Natural killer cell (primary cell): ENCODE measurements around the gene MMP24OS. TPM values are rescaled to one million over a fixed set of nuclear protein-coding genes. Genes with fewer than 3 reads are reported as not detected.

Experiments used
- ATAC-seq, 3 donors: fragments of 150-1000 bp in 2 of 3; fragments of 200-7000 bp in 1 of 3; cut with Tn5 transposase; 1 replicate in 1 of 3; 2 replicates in 2 of 3; pipeline ENCODE4 v1.10.0; 2021; ENCODE audit warnings: mild to moderate bottlenecking in 2 of 3, moderate library complexity in 2 of 3
- DNase-seq, 2 donors: peaks; one replicate each; pipeline versions ENCODE4 v3.0.0 to v3.0.0-alpha.2; 2013 to 2021; ENCODE audit warnings: mixed read lengths in 1 of 2
- H3K27ac ChIP-seq: one replicate; pipeline ENCODE4 v1.5.1; 2013; ENCODE audit warnings: mild to moderate bottlenecking, low read length
- H3K27me3 ChIP-seq: one replicate; pipeline ENCODE4 v1.6.1; 2013; ENCODE audit warnings: low read length; ENCODE audit not compliant: control insufficient read depth, insufficient read depth
- H3K36me3 ChIP-seq: one replicate; pipeline ENCODE4 v1.6.1; 2013; ENCODE audit warnings: low read length; ENCODE audit not compliant: control insufficient read depth, insufficient read depth
- H3K4me1 ChIP-seq: one replicate; pipeline ENCODE4 v1.6.1; 2013; ENCODE audit warnings: low read length; ENCODE audit not compliant: control insufficient read depth, insufficient read depth
- H3K4me3 ChIP-seq: one replicate; pipeline ENCODE4 v1.5.1; 2013; ENCODE audit warnings: low read length
- H3K9me3 ChIP-seq: one replicate; pipeline ENCODE4 v1.6.1; 2013; ENCODE audit warnings: low read length; ENCODE audit not compliant: control insufficient read depth, insufficient read depth
- H3K27ac Mint-ChIP-seq, 2 donors: one replicate each; pipeline ENCODE4 v1.8.0; 2022; ENCODE audit warnings: mild to moderate bottlenecking in 2 of 2, mixed read lengths in 2 of 2, moderate library complexity in 1 of 2
- H3K27me3 Mint-ChIP-seq, 2 donors: one replicate each; pipeline ENCODE4 v1.8.0; 2022; ENCODE audit warnings: low read depth in 2 of 2, mixed read lengths in 2 of 2
- H3K36me3 Mint-ChIP-seq: one replicate; pipeline ENCODE4 v1.8.0; 2022; ENCODE audit warnings: mixed read lengths
- H3K4me1 Mint-ChIP-seq, 2 donors: one replicate each; pipeline ENCODE4 v1.8.0; 2022; ENCODE audit warnings: mixed read lengths in 2 of 2
- H3K4me3 Mint-ChIP-seq: one replicate; pipeline ENCODE4 v1.8.0; 2022; ENCODE audit warnings: mild to moderate bottlenecking, moderate library complexity, mixed read lengths
- H3K9me3 Mint-ChIP-seq, 2 donors: one replicate each; pipeline ENCODE4 v1.8.0; 2022; ENCODE audit warnings: mixed read lengths in 2 of 2
- CTCF ChIP-seq: fragments of 200-600 bp; IDR thresholded peaks from one replicate; pipeline ENCODE4 v1.8.0; 2022; ENCODE audit warnings: antibody characterized with exemption
- WGBS: methylation state at CpG from one replicate; pipeline ENCODE4 v1.1.7; 2013; ENCODE audit warnings: missing lambda C conversion rate; ENCODE audit not compliant: insufficient coverage; 5-methylcytosine and 5-hydroxymethylcytosine counted together
- intact Hi-C: fragments of 100-400 bp; cut with micrococcal nuclease; formaldehyde crosslinking; loops from one replicate; pipeline ENCODE4 v1.14.2; 2022
- total RNA-seq, 4 donors: library from RNA; stranded (reverse); fragments of 120-200 nt in 1 of 4; gene quantifications; one replicate each; pipeline versions ENCODE4 v1.2.3 to v1.2.4, GENCODE V29; 2013 to 2022

MMP24OS gene
- total RNA-seq: 10 to 100 TPM; 76.5 to 92.7 (median 86.6) TPM
- 45.5 TPM for total RNA-seq (2013)

- peak within 1 kb of the TSS; percentile 67 for H3K4me3 ChIP-seq
- H3K27ac ChIP-seq: peak within 1 kb of the TSS; percentile 95
- DNase-seq: peak; percentile 80 to 95
- H3K27ac Mint-ChIP-seq: peak within 1 kb of the TSS; percentile 97 to 100
- H3K9me3 ChIP-seq: no peaks in the 10 kb centered on the region
- H3K36me3 ChIP-seq: peaks cover 32% of the 10 kb centered on the region
- peak within 1 kb of the TSS; percentile 95 for H3K4me3 Mint-ChIP-seq
- peaks cover 29% of the 10 kb centered on the region for H3K4me1 ChIP-seq
- ATAC-seq: peak; percentile 85 to 94 (median 85)
- TF ChIP-seq CTCF: no peak
- H3K27me3 Mint-ChIP-seq: no peaks in the 10 kb centered on the region
- no peaks in the 10 kb centered on the region for H3K9me3 Mint-ChIP-seq
- intact Hi-C loops: no loop called here
- no peaks in the 10 kb centered on the region for H3K36me3 Mint-ChIP-seq
- no peaks in the 10 kb centered on the region for H3K27me3 ChIP-seq
- whole genome bisulfite sequencing: under 1% methylated on average over 76 of the region's 76 CpGs
- H3K4me1 Mint-ChIP-seq: peaks cover 16 to 33% of the 10 kb centered on the region in 2 donors
These were observed at the start of gene MMP24OS for GRCh38 chr20:35277531-35278395. Gene MMP24OS (minus strand): TSS chr20:35278122. CDS start chr20:35277929, 193 bp downstream.

- Mint-ChIP-seq H3K27me3 (no peaks in the 10 kb centered on the region), H3K36me3 (no peaks in the 10 kb centered on the region), H3K27ac (no peak overlapping the region), H3K4me1 (no peaks in the 10 kb centered on the region), H3K4me3 (no peak overlapping the region), H3K9me3 (no peaks in the 10 kb centered on the region)
- 97% methylated on average over 4 of the region's 4 CpGs for WGBS
- TF ChIP-seq CTCF: no peak
- Histone ChIP-seq H3K4me1 (no peaks in the 10 kb centered on the region), H3K27ac (no peak overlapping the region), H3K27me3 (no peaks in the 10 kb centered on the region), H3K4me3 (no peak overlapping the region), H3K36me3 (no peaks in the 10 kb centered on the region), H3K9me3 (no peaks in the 10 kb centered on the region)
- ATAC-seq: no peak
- intact Hi-C loops: no loop called here
- no peak for DNase-seq
These were observed 49.4 kb upstream of the MMP24OS start for GRCh38 chr20:35327074-35327976.

- no peak for TF ChIP-seq CTCF
- Mint-ChIP-seq H3K36me3 (no peaks in the 10 kb centered on the region), H3K27ac (no peak overlapping the region), H3K9me3 (no peaks in the 10 kb centered on the region), H3K27me3 (no peaks in the 10 kb centered on the region), H3K4me1 (no peaks in the 10 kb centered on the region), H3K4me3 (no peak overlapping the region)
- DNase-seq: no peak
- Histone ChIP-seq H3K27ac (no peak overlapping the region), H3K36me3 (no peaks in the 10 kb centered on the region), H3K4me1 (no peaks in the 10 kb centered on the region), H3K9me3 (no peaks in the 10 kb centered on the region), H3K4me3 (no peak overlapping the region), H3K27me3 (no peaks in the 10 kb centered on the region)
- intact Hi-C loops: no loop called here
- 100% methylated on average over 3 of the region's 3 CpGs for WGBS
- no peak for ATAC-seq
These were observed 48.8 kb upstream of the MMP24OS start for GRCh38 chr20:35326740-35327073.
